HUES48 (cell line): ENCODE data around the gene LRRC4.

Source experiments
- H3K27ac ChIP-seq: one replicate; pipeline ENCODE4 v1.7.0; 2013; ENCODE audit warnings: low read depth, low read length, inconsistent platforms
- H3K27me3 ChIP-seq: 2 replicates; pipeline ENCODE4 v1.6.1; 2013; ENCODE audit warnings: mild to moderate bottlenecking, low read length; ENCODE audit not compliant: control insufficient read depth, insufficient read depth
- H3K36me3 ChIP-seq: 2 replicates; pipeline ENCODE4 v1.6.1; 2013; ENCODE audit warnings: low read length; ENCODE audit not compliant: control insufficient read depth, insufficient read depth
- H3K4me1 ChIP-seq: 2 replicates; pipeline ENCODE4 v1.6.1; 2013; ENCODE audit warnings: mild to moderate bottlenecking, low read length; ENCODE audit not compliant: control insufficient read depth, insufficient read depth
- H3K4me3 ChIP-seq: 2 replicates; pipeline ENCODE4 v1.5.1; 2013; ENCODE audit warnings: mild to moderate bottlenecking, low read depth, low read length
- H3K9ac ChIP-seq: 2 replicates; pipeline ENCODE4 v1.6.1; 2013; ENCODE audit warnings: mild to moderate bottlenecking, low read depth, low read length, moderate library complexity
- H3K9me3 ChIP-seq: 2 replicates; pipeline ENCODE4 v1.6.1; 2013; ENCODE audit warnings: low read length; ENCODE audit not compliant: control insufficient read depth, insufficient read depth

Gene LRRC4

GRCh38 chr7:128006550-128007302 lies 24.5 kb downstream of the LRRC4 start:
- Histone ChIP-seq H3K4me3 (no peak overlapping the region), H3K9ac (no peak overlapping the region), H3K27me3 (no peaks in the 10 kb centered on the region), H3K27ac (no peak overlapping the region), H3K36me3 (no peaks in the 10 kb centered on the region), H3K9me3 (no peaks in the 10 kb centered on the region), H3K4me1 (peaks cover 6% of the 10 kb centered on the region; the same call in 1 of the 2 replicates)

- H3K9me3 ChIP-seq, result no peaks in the 10 kb centered on the region
- H3K4me1 ChIP-seq, result peaks cover 6% of the 10 kb centered on the region; the same call in 1 of the 2 replicates
- H3K4me3 ChIP-seq, result no peak overlapping the region
- no peak overlapping the region for H3K27ac ChIP-seq
- H3K9ac ChIP-seq, result no peak overlapping the region
- no peaks in the 10 kb centered on the region for H3K36me3 ChIP-seq
- H3K27me3 ChIP-seq, result no peaks in the 10 kb centered on the region
These were observed 25.5 kb downstream of the LRRC4 start for GRCh38 chr7:128005759-128006159.

GRCh38 chr7:128005117-128005516 lies 26.1 kb downstream of the LRRC4 start:
- Histone ChIP-seq H3K9me3 (no peaks in the 10 kb centered on the region), H3K27ac (no peak overlapping the region), H3K4me1 (0 out of 2 replicates have a peak, but pooled peaks cover under 1% of the 10 kb centered on the region), H3K27me3 (no peaks in the 10 kb centered on the region), H3K36me3 (no peaks in the 10 kb centered on the region), H3K9ac (no peak overlapping the region), H3K4me3 (no peak overlapping the region)

GRCh38 chr7:128004623-128005022 lies 26.6 kb downstream of the LRRC4 start:
- Histone ChIP-seq H3K36me3 (no peaks in the 10 kb centered on the region), H3K27ac (no peak overlapping the region), H3K9ac (no peak overlapping the region), H3K9me3 (no peaks in the 10 kb centered on the region), H3K4me1 (no peaks in the 10 kb centered on the region), H3K27me3 (no peaks in the 10 kb centered on the region), H3K4me3 (no peak overlapping the region)

- Histone ChIP-seq H3K4me1 (no peaks in the 10 kb centered on the region), H3K36me3 (no peaks in the 10 kb centered on the region; the same call in 1 of the 2 replicates), H3K9me3 (no peaks in the 10 kb centered on the region), H3K4me3 (no peak overlapping the region), H3K9ac (no peak overlapping the region), H3K27me3 (no peaks in the 10 kb centered on the region), H3K27ac (no peak overlapping the region)
These were observed 27.4 kb downstream of the LRRC4 start for GRCh38 chr7:128003787-128004186.

- H3K4me1 ChIP-seq, result no peaks in the 10 kb centered on the region
- H3K27me3 ChIP-seq, result no peaks in the 10 kb centered on the region
- no peak overlapping the region for H3K9ac ChIP-seq
- no peaks in the 10 kb centered on the region for H3K9me3 ChIP-seq
- H3K27ac ChIP-seq, result no peak overlapping the region
- H3K4me3 ChIP-seq, result no peak overlapping the region
- no peaks in the 10 kb centered on the region; the same call in 1 of the 2 replicates for H3K36me3 ChIP-seq
These were observed 28.1 kb downstream of the LRRC4 start for GRCh38 chr7:128003167-128003566.

- Histone ChIP-seq H3K4me3 (no peak overlapping the region), H3K27me3 (no peaks in the 10 kb centered on the region), H3K27ac (no peak overlapping the region), H3K9ac (no peak overlapping the region), H3K36me3 (no peaks in the 10 kb centered on the region; the same call in 1 of the 2 replicates), H3K4me1 (peaks cover 14% of the 10 kb centered on the region), H3K9me3 (no peaks in the 10 kb centered on the region)
These were observed 30.4 kb downstream of the LRRC4 start for GRCh38 chr7:128000854-128001265.

GRCh38 chr7:128000048-128000447 lies 31.2 kb downstream of the LRRC4 start:
- Histone ChIP-seq H3K36me3 (no peaks in the 10 kb centered on the region; the same call in 1 of the 2 replicates), H3K4me1 (peaks cover 14% of the 10 kb centered on the region), H3K27ac (no peak overlapping the region), H3K4me3 (no peak overlapping the region), H3K27me3 (no peaks in the 10 kb centered on the region), H3K9ac (no peak overlapping the region), H3K9me3 (no peaks in the 10 kb centered on the region)

GRCh38 chr7:127998671-127999070 lies 32.6 kb downstream of the LRRC4 start:
- Histone ChIP-seq H3K27me3 (no peaks in the 10 kb centered on the region), H3K4me1 (peaks cover 14% of the 10 kb centered on the region), H3K9ac (no peak overlapping the region), H3K27ac (no peak overlapping the region), H3K4me3 (no peak overlapping the region), H3K9me3 (no peaks in the 10 kb centered on the region), H3K36me3 (peaks cover 3% of the 10 kb centered on the region; the same call in 1 of the 2 replicates)

- H3K36me3 ChIP-seq, result peaks cover 15% of the 10 kb centered on the region
- H3K4me1 ChIP-seq, result peaks cover 14% of the 10 kb centered on the region
- no peaks in the 10 kb centered on the region for H3K9me3 ChIP-seq
- H3K27me3 ChIP-seq, result no peaks in the 10 kb centered on the region
- H3K9ac ChIP-seq, result no peak overlapping the region
- no peak overlapping the region for H3K27ac ChIP-seq
- no peak overlapping the region for H3K4me3 ChIP-seq
These were observed 33.9 kb downstream of the LRRC4 start for GRCh38 chr7:127997226-127997922.
